Gastrocnemius medialis (tissue), 4 donors: ENCODE data around the gene ZNF124.

Experiments used
- CTCF ChIP-seq, 5 experiments: fragments of 450-650 bp in 3 of 5; fragments of 200-600 bp in 2 of 5; sonication (generic) in 2 of 5; IDR thresholded peaks in 4 of 5; conservative IDR thresholded peaks in 1 of 5; 1 replicate in 4 of 5; 2 replicates in 1 of 5; pipeline ENCODE4 v1.5.1; 2016 to 2019; ENCODE audit warnings: antibody characterized with exemption in 5 of 5, mild to moderate bottlenecking in 3 of 5, moderate library complexity in 3 of 5
- POLR2A ChIP-seq, 2 donors: fragments of 450-650 bp; IDR thresholded peaks; one replicate each; pipeline ENCODE4 v1.6.1; 2017; ENCODE audit warnings: antibody characterized with exemption in 2 of 2, mild to moderate bottlenecking in 2 of 2, moderate library complexity in 2 of 2

- TF ChIP-seq POLR2A (IDR thresholded peaks at IDR 0.05) (no peak), CTCF (IDR thresholded peaks at IDR 0.05 in 4 of 5, conservative IDR thresholded peaks at IDR 0.05 in 1 of 5) (no peak)
These were observed 52.0 kb downstream of the ZNF124 start for GRCh38 chr1:247119600-247120407.
